Heart right ventricle (tissue), 16 donors: ENCODE results near the gene HNRNPA2B1. TPM values are rescaled to one million over a fixed set of nuclear protein-coding genes. Genes with fewer than 3 reads are reported as not detected.

Experiments used
- ATAC-seq, 8 donors: fragments of 200-7000 bp; cut with Tn5 transposase; one replicate each; pipeline ENCODE4 v1.9.1; 2020; ENCODE audit warnings: mild to moderate bottlenecking in 8 of 8, moderate library complexity in 8 of 8, moderate number of reproducible peaks in 1 of 8
- DNase-seq, 2 donors: peaks; one replicate each; pipeline ENCODE4 v3.0.0-alpha.2; 2020
- H3K27ac ChIP-seq, 10 donors: fragments of 200-600 bp; sonication (generic) in 2 of 10; one replicate each; pipeline versions ENCODE4 v1.5.0 to v1.8.0; 2020 to 2022; ENCODE audit warnings: mild to moderate bottlenecking in 3 of 10
- H3K27me3 ChIP-seq, 7 donors: fragments of 200-600 bp; one replicate each; pipeline ENCODE4 v1.8.0; 2021 to 2022; ENCODE audit warnings: mild to moderate bottlenecking in 2 of 7
- H3K36me3 ChIP-seq, 9 donors: fragments of 200-600 bp; sonication (generic) in 1 of 9; one replicate each; pipeline versions ENCODE4 v1.5.0 to v1.8.0; 2020 to 2022; ENCODE audit warnings: mild to moderate bottlenecking in 2 of 9
- H3K4me1 ChIP-seq, 9 donors: fragments of 200-600 bp; sonication (generic) in 1 of 9; one replicate each; pipeline versions ENCODE4 v1.5.0 to v1.8.0; 2020 to 2022; ENCODE audit warnings: mild to moderate bottlenecking in 4 of 9
- H3K4me3 ChIP-seq, 10 donors: fragments of 200-600 bp; sonication (generic) in 2 of 10; one replicate each; pipeline versions ENCODE4 v1.5.0 to v1.8.0; 2020 to 2022; ENCODE audit warnings: mild to moderate bottlenecking in 7 of 10, moderate library complexity in 2 of 10
- H3K9me3 ChIP-seq, 11 donors: fragments of 200-600 bp in 10 of 11; sonication (generic) in 2 of 11; one replicate each; pipeline versions ENCODE4 v1.5.0 to v1.8.0; 2013 to 2022; ENCODE audit warnings: mild to moderate bottlenecking in 2 of 11, control low read depth in 1 of 11, moderate library complexity in 1 of 11
- WGBS, 2 donors: extraction: QIAGEN DNeasy Blood & Tissue Kit; methylation state at CpG; one replicate each; pipeline ENCODE4 v1.1.7; 2013; ENCODE audit warnings: inconsistent platforms in 1 of 2; 5-methylcytosine and 5-hydroxymethylcytosine counted together
- intact Hi-C, 10 donors: fragments of 100-400 bp; cut with DNase I; formaldehyde crosslinking; loops; one replicate each; pipeline versions ENCODE4 v1.11.1 to v1.14.2; 2022
- polyA plus RNA-seq, 2 donors: library from polyadenylated mRNA; stranded (reverse); fragments of 200-250 nt; gene quantifications; one replicate each; pipeline ENCODE4 v1.2.3, GENCODE V29; 2013
- total RNA-seq, 10 donors: library from RNA; stranded (reverse); fragmentation: NEBNext Ultra II Directional in 3 of 10; extraction: Animal tissue kit (Norgen Biotek cat#: 25700) in 3 of 10; gene quantifications; one replicate each; pipeline versions ENCODE4 v1.2.1 to v1.2.4, GENCODE V29; 2021 to 2023
- TF ChIP-seq, protein P1 (sequence below), 9 donors: fragments of 200-600 bp; sonication (generic) in 2 of 9; IDR thresholded peaks; one replicate each; pipeline versions ENCODE4 v1.5.0 to v1.8.0; 2021 to 2022; ENCODE audit warnings: antibody characterized with exemption in 9 of 9, mild to moderate bottlenecking in 5 of 9, moderate library complexity in 1 of 9
- donor health status: Arrhythmogenic right ventricular cardiomyopathy.
- donor health status: ischemic (EF 13 %, LVEDD 7.1; RV severe dilation, severe dysfunction).
- donor health status: healthy with polysubstance abuse.
- donor health status: DM: no; HTN: yes; CAD: no.
- donor health status: DM: no; HTN: no; CAD: no.
- donor health status: ischemic (EF 25% LVEDD 6.9; RV normal size, moderate dysfunction).
- donor health status: ischemic (EF 25% LVEDD 5.7; RV mildly dilated, moderate dysfunction).
- donor health status: healthy.
- donor health status: DM: yes; HTN: yes; CAD: no.
- donor health status: Ischemic cardiomyopathy.
- donor health status: ischemic (EF 35%, LVEDD 5.7; RV mildly dilated, moderate dysfunction).
- donor health status: nonischemic (EF 11% LVEDD 7.7; RV severe dilation, severe dysfunction).
- donor health status: DM: yes; HTN: yes; CAD: no.
- donor health status: PGD.
- donor health status: ischemic (EF 29% LVEDD 5.4; RV normal size, mild dysfunction).
- donor health status: nonischemic (EF 23%, LVEDD 6.1; RV moderate dilation, normal function).

Gene HNRNPA2B1
- total and polyA plus RNA-seq, 12 donors = 364 to 667 (median 404) TPM

DNA sequence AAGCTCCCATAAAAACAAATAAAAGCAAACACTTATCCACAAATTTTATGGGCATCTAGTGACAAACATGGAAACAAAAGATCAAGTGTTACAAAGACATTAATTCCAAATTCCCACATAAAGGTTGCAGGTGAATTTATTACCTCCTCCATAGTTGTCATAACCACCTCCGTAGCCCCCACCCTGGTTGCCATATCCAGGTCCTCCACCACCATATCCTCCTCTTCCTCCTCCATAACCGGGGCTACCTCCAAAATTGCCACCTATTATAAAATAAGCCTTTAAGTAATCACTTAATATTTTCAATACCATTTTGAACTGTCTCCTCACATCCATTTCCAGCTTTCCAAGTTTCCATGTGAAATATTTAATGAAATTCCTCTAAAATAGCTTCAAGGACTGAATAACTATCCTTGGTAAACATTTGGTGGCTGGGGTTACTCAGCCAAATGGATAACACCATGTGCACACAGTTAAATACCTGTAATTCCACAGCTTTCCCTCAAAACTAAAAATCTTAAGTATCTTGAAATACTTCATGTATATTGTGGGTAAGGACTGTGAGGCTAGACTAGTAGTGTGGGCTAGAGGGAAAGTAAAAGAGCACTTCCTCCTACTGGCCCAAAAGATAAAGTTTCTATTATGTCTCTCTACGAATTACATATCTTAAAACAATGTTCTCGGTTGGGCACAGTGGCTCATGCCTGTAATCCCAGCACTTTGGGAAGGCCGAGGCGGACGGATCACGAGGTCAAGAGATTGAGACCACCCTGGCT lies 6.9 kb downstream of the HNRNPA2B1 start:
- H3K4me3 ChIP-seq = peak overlapping the region in 1 of 10 donors; percentile 4
- TF ChIP-seq, protein P1, sequence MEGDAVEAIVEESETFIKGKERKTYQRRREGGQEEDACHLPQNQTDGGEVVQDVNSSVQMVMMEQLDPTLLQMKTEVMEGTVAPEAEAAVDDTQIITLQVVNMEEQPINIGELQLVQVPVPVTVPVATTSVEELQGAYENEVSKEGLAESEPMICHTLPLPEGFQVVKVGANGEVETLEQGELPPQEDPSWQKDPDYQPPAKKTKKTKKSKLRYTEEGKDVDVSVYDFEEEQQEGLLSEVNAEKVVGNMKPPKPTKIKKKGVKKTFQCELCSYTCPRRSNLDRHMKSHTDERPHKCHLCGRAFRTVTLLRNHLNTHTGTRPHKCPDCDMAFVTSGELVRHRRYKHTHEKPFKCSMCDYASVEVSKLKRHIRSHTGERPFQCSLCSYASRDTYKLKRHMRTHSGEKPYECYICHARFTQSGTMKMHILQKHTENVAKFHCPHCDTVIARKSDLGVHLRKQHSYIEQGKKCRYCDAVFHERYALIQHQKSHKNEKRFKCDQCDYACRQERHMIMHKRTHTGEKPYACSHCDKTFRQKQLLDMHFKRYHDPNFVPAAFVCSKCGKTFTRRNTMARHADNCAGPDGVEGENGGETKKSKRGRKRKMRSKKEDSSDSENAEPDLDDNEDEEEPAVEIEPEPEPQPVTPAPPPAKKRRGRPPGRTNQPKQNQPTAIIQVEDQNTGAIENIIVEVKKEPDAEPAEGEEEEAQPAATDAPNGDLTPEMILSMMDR (IDR thresholded peaks at IDR 0.05) = no peak
- peaks cover 0 to 96% (median 81%) of the 10 kb centered on the region in 9 donors for H3K36me3 ChIP-seq
- intact Hi-C loops = no loop called here
- 64 to 68% methylated on average over 8 of the region's 8 CpGs for WGBS, 2 donors
- H3K27ac ChIP-seq = peak overlapping the region in 1 of 10 donors; percentile 42
- ATAC-seq (peak in 2 of 8 donors; percentile 37), DNase-seq (no peak)
- peaks cover 14 to 93% (median 72%) of the 10 kb centered on the region in 9 donors for H3K4me1 ChIP-seq
- no peaks in the 10 kb centered on the region for H3K27me3 ChIP-seq
- H3K9me3 ChIP-seq = no peaks in the 10 kb centered on the region

DNA sequence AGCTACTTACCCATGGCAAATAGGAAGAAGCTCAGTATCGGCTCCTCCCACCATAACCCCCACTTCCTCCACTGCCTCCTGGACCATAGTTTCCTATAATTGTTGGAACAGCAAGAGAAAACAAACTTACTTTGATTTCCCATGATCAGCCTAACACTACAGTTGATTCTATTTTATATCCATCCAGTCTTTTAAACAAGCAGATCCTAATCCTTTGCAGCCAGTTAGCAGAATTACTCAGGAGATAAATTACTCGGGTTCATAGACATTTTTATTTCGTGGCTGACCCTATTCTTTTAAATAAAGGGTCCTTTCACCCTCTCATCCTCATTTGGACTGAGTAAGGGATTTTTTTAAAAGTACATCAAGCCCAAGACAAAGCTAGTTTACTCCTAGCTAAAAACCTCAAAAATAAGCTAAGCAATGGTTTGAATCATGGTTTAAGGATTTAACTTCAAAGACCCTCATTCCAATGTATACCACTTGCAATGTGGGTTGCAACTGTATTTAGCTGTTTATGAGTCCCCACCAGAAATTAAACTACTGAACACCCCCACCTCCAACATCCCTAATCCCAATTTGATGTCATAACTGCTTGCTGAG lies 8.0 kb downstream of the HNRNPA2B1 start:
- no peaks in the 10 kb centered on the region for H3K27me3 ChIP-seq
- TF ChIP-seq, protein P1 (IDR thresholded peaks at IDR 0.05) = no peak
- H3K36me3 ChIP-seq = peaks cover 0 to 100% (median 91%) of the 10 kb centered on the region in 9 donors
- no peak overlapping the region for H3K4me3 ChIP-seq
- ATAC-seq (no peak), DNase-seq (no peak)
- intact Hi-C loops = no loop called here
- peak overlapping the region in 1 of 10 donors; percentile 32 for H3K27ac ChIP-seq
- H3K9me3 ChIP-seq = no peaks in the 10 kb centered on the region
- 66 to 77% methylated on average over 3 of the region's 3 CpGs for WGBS, 2 donors
- H3K4me1 ChIP-seq = peaks cover 14 to 99% (median 68%) of the 10 kb centered on the region in 9 donors

DNA sequence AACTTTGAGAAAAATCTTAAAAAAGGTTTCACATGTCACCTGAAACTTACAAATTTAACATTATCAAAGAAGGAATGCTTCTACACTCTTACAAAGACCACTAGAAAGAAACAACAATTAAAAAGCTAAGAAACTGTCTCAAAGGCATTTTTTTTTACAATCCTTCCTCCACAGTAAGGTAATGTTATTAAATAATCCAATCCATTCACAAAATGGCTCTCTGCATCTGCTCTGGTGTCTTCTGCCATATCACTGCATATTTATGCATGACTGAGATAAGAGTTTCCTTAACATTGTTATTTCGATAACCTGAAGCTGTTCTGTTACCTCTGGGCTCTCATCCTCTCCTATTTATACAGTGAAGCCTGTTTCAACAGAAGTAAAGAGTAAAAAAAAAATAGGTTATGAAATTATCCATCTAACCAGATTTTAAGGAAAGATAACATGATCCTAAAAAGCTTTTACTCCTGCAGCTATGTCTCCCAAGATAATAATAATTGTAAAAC lies 8.5 kb downstream of the HNRNPA2B1 start:
- TF ChIP-seq, protein P1 (IDR thresholded peaks at IDR 0.05) = no peak
- H3K4me1 ChIP-seq = peaks cover 14 to 98% (median 63%) of the 10 kb centered on the region in 9 donors
- H3K27ac ChIP-seq = peak overlapping the region in 1 of 10 donors; percentile 32
- 29 to 42% methylated on average over 1 of the region's 1 CpG for WGBS, 2 donors
- H3K27me3 ChIP-seq = no peaks in the 10 kb centered on the region
- peaks cover 0 to 100% (median 91%) of the 10 kb centered on the region in 9 donors for H3K36me3 ChIP-seq
- H3K4me3 ChIP-seq = no peak overlapping the region
- no peak for ATAC-seq
- no peak for DNase-seq
- H3K9me3 ChIP-seq = no peaks in the 10 kb centered on the region
- intact Hi-C loops = no loop called here

DNA sequence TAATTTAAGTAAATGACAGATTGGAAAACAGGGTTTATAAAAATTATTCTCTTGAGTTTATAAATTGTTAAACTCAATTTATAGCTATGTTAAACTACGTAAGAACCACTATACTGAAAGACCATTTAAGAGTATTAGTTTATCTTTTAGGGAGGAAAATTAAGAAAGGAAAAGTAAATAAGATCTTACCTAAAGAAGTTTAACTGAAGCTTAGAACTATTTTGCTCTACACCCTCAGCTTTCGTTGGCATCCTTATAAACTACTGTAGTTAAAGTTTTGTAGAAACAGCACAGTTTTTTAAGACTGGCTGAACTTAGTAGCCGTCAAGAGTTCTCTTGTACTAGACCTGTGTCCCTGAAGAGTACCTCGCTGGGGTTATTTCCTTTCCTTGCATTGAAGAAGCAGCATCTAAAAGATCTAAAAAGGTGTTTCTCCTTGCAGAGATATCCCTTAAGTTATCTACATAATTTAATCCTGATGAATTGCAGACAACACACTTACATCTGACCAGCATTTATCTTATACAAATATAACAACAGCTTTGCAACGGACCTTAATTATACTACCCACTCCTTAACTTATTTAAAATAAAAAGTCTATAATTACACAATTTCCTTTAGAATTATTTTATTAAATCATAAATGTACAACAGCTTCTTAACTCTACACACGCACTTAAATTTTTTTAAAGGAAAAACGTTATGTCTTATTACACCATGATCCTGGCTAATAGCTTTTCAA lies 9.1 kb downstream of the HNRNPA2B1 start:
- H3K9me3 ChIP-seq = no peaks in the 10 kb centered on the region
- TF ChIP-seq, protein P1 (IDR thresholded peaks at IDR 0.05) = no peak
- no peak overlapping the region for H3K4me3 ChIP-seq
- ATAC-seq (no peak), DNase-seq (no peak)
- H3K36me3 ChIP-seq = peaks cover 0 to 100% (median 85%) of the 10 kb centered on the region in 9 donors
- H3K27me3 ChIP-seq = no peaks in the 10 kb centered on the region
- WGBS, 2 donors = 71 to 80% methylated on average over 7 of the region's 7 CpGs
- intact Hi-C loops = no loop called here
- no peak overlapping the region for H3K27ac ChIP-seq
- H3K4me1 ChIP-seq = peaks cover 10 to 94% (median 57%) of the 10 kb centered on the region in 9 donors
